HG02798 (cell line): Measurements from ENCODE around the gene OR10J5.

Source experiments
- ATAC-seq: cut with Tn5 transposase; IDR thresholded peaks from one replicate; pipeline ENCODE4 v1.9.1; 2021; ENCODE audit warnings: mild to moderate bottlenecking; ENCODE audit not compliant: unreplicated experiment, poor library complexity

OR10J5 gene

DNA sequence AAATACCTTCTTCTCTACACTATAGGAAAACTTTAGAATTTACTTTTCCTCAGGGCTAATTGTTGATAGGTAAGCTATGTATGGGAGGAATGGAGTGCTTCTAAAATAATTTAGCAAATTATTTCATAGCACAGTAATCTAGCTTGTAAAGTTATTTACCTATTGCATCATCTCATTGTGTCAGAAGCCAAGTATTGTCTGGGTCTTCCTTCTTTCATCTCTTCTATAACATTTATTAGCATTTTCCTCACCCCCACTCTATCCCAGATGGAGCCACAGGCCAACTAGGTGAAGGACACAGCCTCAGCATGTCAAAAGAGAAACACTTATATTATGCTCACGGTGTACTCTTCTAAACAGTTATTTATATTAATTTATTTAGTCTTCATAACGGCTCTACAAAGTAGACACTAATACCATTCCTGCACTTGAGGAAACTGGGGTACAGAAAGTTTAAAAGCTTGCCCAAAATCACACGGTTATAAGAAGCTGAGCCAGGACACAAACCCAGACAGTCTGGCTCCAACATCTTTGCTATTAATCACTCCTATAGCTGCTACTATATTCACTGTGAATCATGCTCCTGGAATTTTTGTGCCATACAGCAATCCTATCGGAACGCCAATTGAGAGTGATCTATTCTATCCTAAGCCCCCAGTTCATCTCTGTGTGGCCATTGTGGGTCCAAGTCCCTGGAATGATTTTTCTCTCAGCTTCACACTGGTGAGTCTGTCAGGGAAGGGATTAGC is 43.1 kb downstream of the OR10J5 start:
- no peak for ATAC-seq
